ENCODE measurements around the gene LRG1.

Gene LRG1

GRCh38 chr19:4506449-4507149, 33.2 kb downstream of the LRG1 start:
- DNase-seq, result no peak

GRCh38 chr19:4505570-4506448, 34.0 kb downstream of the LRG1 start:
- DNase-seq, result no peak

DNA sequence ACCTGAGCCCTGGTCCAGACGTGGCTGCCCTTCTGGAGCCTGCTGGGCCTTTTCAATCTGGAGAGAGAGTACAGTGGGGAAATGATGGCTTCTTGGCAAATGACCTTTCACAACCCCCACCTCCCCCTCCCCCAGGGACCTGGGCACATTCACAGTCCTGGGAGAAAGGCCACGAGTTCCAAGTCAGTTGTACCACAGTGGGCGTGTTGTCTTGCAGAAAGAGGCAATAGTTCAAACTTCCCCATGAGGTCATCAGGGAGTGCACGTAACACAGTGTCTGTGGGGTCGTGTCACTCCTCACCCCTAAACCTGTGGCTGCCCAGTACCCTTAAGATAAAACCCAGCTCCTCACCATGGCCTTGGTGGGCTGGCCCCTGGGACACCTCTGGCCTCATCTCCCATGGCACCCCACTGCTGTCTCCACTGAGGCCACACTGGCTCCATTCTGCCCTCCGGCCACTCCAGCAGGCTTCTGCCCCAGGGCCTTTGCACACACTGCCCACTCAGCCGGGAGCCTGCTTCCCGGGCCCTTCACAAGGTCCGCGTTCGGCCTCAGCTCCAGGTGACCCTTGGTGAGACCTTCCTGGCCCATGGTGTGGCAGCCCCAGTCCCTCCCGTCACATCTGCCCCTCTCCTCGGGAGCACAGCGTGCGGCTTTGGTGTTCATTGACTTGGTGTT, 34.8 kb downstream of the LRG1 start:
- no peak for DNase-seq

- DNase-seq, result no peak
Measured at GRCh38 chr19:4504297-4504701, 35.5 kb downstream of the LRG1 start.

DNA sequence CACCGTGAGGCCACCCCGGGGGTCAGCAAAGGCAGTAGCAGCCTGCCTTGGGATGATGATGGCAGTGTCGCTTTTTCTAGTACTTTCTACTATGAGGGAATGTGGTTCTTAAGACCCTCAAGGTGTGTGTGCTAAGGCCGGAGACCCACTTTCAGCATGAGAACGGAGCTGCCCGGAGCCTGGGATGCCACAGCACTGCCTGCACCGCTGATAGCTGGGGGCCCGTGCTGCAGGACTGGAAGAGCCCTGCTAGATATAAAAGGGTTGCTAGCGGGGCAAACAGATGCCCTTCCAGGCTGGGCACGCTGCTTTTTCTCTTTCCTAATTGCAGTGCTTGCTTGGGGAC, 36.0 kb downstream of the LRG1 start:
- DNase-seq, result no peak

GRCh38 chr19:4503132-4503824, 36.6 kb downstream of the LRG1 start:
- DNase-seq, result no peak

DNA sequence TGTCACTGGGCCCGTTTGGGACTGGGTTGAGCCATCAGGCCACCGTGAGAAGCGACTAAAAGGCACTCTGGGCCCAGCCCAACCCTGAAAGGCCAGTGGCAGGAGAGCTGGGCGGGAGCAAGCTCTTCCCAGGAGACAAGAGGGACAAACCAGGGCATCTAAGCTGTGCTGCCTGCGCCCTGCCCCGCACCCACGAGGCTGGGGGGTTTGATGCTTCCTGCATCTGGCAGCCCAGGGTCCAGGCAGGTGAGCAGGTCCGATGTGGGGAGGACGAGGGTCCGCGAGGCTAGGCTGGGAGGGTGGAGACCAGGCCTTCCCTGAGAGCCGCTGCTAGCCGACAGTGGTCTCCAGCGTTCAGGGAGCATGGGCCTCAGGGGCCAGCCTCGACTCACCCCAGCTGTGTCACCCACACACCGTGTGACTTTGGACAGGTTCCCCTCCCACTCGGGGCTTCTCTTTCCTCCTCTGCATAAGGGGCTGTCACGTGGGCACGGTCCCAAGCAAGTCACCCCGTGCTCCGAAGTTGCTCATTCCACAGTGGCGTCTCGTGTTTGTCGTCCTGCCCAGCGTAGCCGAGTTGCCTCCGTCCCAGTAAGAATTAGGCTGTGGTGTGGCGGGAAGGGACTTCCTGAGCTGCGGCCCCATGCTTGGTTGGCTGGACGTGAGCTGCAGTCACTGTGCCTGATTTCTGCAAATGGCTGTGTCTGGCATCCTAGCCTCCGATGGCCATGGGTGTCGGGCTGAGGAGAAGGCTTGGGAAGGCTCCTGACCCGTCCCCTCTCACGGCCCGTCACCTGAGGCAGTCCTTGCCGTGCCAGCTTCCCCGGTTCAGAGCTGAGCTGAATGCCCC, 37.3 kb downstream of the LRG1 start:
- no peak for DNase-seq

DNA sequence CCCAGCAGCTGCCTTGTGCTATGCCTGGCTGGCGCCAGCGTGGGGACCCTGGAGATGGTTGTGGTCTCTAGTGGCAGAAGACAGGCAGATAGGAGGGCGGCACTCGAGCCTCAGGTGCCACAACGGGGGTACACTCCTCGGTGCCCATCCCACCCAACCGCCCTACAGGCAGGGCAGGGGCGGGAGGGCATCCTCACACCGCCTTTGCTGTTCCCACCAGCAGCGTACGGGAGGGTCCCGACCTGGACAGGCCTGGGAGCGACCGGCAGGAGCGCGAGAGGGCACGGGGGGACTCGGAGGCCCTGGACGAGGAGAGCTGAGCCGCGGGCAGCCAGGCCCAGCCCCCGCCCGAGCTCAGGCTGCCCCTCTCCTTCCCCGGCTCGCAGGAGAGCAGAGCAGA, 38.1 kb downstream of the LRG1 start:
- DNase-seq, result no peak

DNA sequence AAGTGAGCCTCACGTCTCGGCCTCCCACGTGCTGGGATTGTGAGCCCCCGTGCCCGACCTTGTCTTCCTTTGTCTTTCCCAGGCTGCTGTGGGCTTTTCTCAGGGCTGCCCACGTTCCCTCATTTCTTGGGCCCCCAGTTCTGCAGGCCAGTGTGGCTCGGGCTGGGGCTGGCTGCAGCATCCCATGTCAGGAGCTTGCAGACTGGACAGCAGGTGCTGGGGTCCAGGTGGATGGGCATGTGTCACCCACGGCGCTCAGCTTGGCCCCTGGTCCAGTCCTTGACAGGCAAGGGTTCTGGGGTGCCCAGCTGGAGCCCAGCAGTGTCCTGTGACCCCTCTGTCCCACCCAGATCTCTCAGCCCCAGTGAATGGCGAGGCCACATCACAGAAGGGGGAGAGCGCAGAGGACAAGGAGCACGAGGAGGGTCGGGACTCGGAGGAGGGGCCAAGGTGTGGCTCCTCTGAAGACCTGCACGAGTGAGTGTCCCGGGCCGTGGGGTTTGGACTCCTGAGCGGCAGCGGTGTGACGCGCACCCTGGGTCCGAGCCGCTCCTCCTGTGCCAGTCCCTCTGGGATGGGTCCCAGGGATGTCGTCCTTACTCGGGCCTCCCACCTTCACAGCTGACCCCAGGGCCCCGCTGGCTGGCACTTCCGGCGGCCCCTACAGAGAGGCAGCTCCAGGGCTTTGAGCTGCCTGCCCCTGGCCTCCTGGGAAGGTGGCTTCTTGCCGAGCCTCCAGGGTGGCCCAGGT, 38.8 kb downstream of the LRG1 start:
- DNase-seq, result no peak

- DNase-seq, result no peak
Measured at GRCh38 chr19:4499855-4500254, 40.0 kb downstream of the LRG1 start.

DNA sequence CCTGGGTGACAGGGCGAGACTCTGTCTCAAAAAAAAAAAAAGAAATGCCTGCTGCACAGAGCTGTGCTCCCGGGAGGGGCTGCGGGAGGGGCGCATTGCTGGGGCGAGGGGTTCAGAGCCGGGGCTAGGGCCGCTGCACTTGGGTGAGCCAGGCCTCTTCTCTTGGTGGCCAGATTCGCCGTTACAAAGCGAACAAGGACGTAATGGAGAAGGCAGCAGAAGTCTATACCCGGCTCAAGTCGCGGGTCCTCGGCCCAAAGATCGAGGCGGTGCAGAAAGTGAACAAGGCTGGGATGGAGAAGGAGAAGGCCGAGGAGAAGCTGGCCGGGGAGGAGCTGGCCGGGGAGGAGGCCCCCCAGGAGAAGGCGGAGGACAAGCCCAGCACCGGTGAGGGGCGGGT, 40.5 kb downstream of the LRG1 start:
- no peak for DNase-seq

DNA sequence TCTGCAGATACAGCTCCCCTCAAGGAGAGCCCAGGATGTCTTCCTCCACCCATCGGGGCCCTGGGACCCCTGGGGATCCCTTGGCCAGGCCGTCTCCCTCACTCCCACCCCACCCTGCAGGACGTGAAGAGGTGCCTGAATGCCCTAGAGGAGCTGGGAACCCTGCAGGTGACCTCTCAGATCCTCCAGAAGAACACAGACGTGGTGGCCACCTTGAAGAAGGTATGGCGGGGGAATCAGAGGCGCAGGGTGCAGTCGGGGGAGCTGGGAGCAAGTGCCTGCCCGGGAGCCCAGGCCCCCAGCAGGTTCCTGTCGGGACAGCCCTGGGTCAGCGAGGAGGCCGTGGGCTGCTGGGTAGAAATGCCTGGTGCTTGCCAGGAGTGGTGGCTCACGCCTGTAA, 41.1 kb downstream of the LRG1 start:
- no peak for DNase-seq

DNA sequence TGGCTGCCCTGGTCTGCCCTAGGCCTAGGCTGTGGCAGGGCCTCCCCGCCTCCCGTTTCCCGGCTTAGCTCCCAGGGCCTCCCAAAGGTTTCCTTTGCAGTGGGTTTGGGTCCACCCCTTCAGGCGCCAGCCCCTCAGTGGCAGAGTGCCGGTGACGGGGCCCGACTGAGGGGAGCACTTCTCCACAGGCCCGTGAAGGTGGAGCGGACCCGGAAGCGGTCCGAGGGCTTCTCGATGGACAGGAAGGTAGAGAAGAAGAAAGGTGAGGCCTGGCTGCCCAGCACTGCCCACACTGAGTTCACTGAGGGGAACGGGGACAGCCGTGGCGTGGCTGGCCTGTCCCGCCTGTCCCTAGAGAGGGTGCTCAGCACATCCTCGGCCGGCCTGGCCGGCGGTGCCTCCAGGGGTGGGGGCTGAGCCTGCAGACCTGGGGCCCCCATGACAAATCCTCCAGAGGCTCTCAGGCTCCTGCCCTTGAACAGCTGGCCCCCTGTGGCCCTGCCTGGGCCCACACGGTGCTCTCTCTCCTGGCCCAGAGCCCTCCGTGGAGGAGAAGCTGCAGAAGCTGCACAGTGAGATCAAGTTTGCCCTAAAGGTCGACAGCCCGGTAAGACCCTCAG, 42.0 kb downstream of the LRG1 start:
- no peak for DNase-seq

DNA sequence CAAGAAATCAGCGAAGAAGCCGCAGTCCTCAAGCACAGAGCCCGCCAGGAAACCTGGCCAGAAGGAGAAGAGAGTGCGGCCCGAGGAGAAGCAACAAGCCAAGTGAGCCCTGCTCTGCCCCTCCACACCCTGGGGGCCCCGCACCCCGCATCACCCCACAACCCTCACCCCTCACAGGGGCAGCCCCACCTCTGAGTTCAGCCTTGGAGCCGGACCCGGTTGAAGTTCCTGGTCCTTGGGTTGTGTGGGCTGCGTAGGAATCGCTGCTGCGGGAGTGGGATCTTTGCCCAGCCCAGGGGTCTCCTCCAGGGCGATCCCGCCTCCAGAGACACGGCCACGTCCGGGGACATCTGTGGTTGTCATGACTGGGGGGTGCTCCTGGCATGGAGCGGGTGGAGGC, 43.5 kb downstream of the LRG1 start:
- DNase-seq, result no peak

- no peak for DNase-seq
Measured at GRCh38 chr19:4495471-4495870, 44.4 kb downstream of the LRG1 start.

GRCh38 chr19:4494691-4495064, 45.2 kb downstream of the LRG1 start:
- no peak for DNase-seq

DNA sequence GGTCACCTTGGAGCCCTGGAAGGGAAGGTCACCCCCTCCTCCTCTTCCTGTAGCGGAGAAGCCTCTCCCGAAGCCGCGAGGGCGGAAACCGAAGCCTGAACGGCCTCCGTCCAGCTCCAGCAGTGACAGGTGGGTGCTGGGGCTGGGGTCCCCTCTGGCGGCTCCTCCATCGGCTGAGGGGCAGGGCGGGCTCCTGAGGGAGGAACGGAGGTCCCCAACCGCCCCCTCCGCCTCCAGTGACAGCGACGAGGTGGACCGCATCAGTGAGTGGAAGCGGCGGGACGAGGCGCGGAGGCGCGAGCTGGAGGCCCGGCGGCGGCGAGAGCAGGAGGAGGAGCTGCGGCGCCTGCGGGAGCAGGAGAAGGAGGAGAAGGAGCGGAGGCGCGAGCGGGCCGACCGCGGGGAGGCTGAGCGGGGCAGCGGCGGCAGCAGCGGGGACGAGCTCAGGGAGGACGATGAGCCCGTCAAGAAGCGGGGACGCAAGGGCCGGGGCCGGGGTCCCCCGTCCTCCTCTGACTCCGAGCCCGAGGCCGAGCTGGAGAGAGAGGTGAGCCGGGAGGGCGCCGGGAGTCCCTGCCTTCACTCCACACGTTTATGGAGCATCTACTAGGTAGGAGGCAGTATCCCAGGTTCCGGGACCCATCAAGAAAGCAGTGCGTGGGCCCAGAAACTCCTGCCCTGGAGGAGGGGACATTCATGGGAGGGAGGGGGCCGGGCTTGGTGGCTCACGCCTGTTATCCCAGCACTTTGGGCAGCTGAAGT, 45.7 kb downstream of the LRG1 start:
- no peak for DNase-seq

DNA sequence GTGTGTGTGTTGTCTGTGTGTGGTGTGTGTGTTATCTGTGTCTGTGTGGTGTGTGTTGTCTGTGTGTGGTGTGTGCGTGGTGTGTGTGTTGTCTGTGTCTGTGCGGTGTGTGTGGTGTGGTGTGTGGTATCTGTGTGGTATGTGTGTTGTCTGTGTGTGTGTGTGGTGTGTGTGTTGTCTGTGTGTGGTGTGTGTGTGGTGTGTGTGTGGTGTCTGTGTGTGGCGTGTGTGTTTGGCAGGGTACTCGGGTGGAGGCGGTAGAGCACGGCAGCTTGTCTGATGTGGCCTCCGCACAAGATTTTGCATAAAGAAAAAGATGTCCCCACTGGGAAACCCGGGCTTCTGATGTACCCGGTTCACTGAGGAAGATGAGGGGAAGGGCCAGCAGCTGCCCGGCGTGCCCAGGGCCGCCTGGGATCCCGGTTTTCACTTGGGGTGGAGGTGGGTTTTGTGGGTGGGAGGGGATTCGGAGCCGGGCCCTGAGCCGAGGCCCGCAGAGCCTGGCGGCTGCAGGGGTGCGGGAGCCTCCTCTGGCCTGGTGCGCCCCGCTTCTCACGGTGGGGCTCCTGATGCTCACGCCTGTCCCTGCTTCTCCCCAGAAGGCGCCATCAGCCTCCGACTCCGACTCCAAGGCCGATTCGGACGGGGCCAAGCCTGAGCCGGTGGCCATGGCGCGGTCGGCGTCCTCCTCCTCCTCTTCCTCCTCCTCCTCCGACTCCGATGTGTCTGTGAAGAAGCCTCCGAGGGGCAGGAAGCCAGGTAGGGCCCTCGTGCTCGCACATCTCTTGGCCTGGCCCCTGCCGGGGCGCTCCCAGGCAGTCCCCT, 46.5 kb downstream of the LRG1 start:
- DNase-seq, result no peak

DNA sequence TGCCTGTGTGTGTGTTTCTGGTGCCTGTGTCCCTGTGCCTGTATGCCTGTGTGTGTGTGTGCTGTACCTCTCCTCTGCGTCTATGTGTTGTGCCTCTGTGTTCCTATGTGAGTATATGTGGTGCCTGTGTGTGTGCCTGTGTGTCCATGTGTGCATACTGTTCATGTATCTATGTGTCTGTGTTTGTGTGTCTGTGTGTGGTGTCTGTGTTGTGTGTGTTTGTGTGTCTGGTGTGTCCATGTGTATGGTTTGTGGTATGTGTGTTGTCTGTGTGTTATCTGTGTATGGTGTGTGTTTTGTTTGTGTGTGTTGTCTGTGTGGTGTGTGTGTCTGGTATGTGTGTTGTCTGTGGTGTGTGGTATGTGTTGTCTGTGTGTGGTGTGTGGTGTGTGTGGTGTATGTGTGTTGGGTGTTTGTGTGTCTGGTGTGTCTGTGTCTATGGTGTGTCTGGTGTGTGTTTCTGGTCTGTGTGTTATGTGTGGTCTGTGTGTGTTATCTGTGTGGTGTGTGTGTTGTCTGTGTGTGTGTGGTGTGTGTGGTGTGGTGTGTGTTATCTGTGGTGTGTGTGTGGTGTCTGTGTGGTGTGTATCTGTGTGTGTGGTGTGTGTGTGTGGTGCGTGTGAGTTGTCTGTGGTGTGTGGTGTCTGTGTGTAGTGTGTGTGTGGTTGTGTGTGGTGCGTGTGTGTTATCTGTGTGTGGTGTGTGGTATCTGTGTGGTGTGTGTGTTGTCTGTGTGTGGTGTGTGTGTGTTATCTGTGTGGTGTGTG, 47.3 kb downstream of the LRG1 start:
- no peak for DNase-seq

Measured in SHP77 (cell line).